GM19372 (cell line): ENCODE results near the gene RAB27A.

Experiments
- ATAC-seq: cut with Tn5 transposase; IDR thresholded peaks from one replicate; pipeline ENCODE4 v1.9.1; 2021; ENCODE audit warnings: mild to moderate bottlenecking, low read depth, moderate library complexity; ENCODE audit not compliant: unreplicated experiment

Gene RAB27A

GRCh38 chr15:55230953-55231352, 58.7 kb downstream of the RAB27A start:
- ATAC-seq: no peak

GRCh38 chr15:55230051-55230670, 59.5 kb downstream of the RAB27A start:
- ATAC-seq: no peak

- no peak for ATAC-seq
Measured at GRCh38 chr15:55226127-55226526, 63.5 kb downstream of the RAB27A start.

GRCh38 chr15:55224892-55225291, 64.7 kb downstream of the RAB27A start:
- ATAC-seq: no peak

GRCh38 chr15:55222588-55222987, 67.0 kb downstream of the RAB27A start:
- ATAC-seq: peak; percentile 52

GRCh38 chr15:55221090-55222011, 68.3 kb downstream of the RAB27A start:
- ATAC-seq: peak; percentile 53

GRCh38 chr15:55220606-55221005, 69.0 kb downstream of the RAB27A start:
- no peak for ATAC-seq

GRCh38 chr15:55218056-55218455, 71.6 kb downstream of the RAB27A start:
- no peak for ATAC-seq

- no peak for ATAC-seq
Measured at GRCh38 chr15:55204464-55204863, 85.1 kb downstream of the RAB27A start.

- ATAC-seq: no peak
Measured at GRCh38 chr15:55202206-55202605, 87.4 kb downstream of the RAB27A start.

GRCh38 chr15:55198706-55199105, 90.9 kb downstream of the RAB27A start:
- ATAC-seq: no peak

GRCh38 chr15:55197719-55198118, 91.9 kb downstream of the RAB27A start:
- ATAC-seq: no peak

GRCh38 chr15:55197362-55197705, 92.3 kb downstream of the RAB27A start:
- peak; percentile 15 for ATAC-seq

GRCh38 chr15:55196458-55197361, 92.9 kb downstream of the RAB27A start, which contains the start of gene RSL24D1:
Gene RSL24D1 (minus strand): TSS chr15:55196941. CDS start chr15:55196890, 51 bp downstream.
- peak; percentile 96 for ATAC-seq

- no peak for ATAC-seq
Measured at GRCh38 chr15:55195996-55196395, 93.6 kb downstream of the RAB27A start.

- ATAC-seq: no peak
Measured at GRCh38 chr15:55194256-55194655, 95.4 kb downstream of the RAB27A start.

GRCh38 chr15:55186331-55186730, 103.3 kb downstream of the RAB27A start:
- ATAC-seq: no peak

- ATAC-seq: no peak
Measured at GRCh38 chr15:55183679-55184078, 105.9 kb downstream of the RAB27A start.

- ATAC-seq: no peak
Measured at GRCh38 chr15:55179141-55179540, 110.5 kb downstream of the RAB27A start.

- no peak for ATAC-seq
Measured at GRCh38 chr15:55170361-55170760, 119.3 kb downstream of the RAB27A start.
